Subcutaneous abdominal adipose tissue (tissue), 5 donors: ENCODE data around the gene SEPTIN7.
A peak's percentile ranks its signal among the peaks of the same experiment; 100 is the strongest.

Experiments used
- H3K27ac ChIP-seq: one replicate; pipeline ENCODE4 v1.7.0; 2013; ENCODE audit warnings: low read depth, mild to moderate bottlenecking, inconsistent platforms, low read length, moderate library complexity
- H3K27me3 ChIP-seq, 5 donors: one replicate each; pipeline ENCODE4 v1.7.0; 2013; ENCODE audit warnings: low read length in 5 of 5, inconsistent platforms in 1 of 5; ENCODE audit not compliant: control insufficient read depth in 5 of 5, insufficient read depth in 4 of 5
- H3K36me3 ChIP-seq, 5 donors: one replicate each; pipeline ENCODE4 v1.7.0; 2013; ENCODE audit warnings: low read length in 5 of 5; ENCODE audit not compliant: control insufficient read depth in 5 of 5, insufficient read depth in 5 of 5
- H3K4me1 ChIP-seq, 5 donors: one replicate each; pipeline ENCODE4 v1.7.0; 2013; ENCODE audit warnings: low read length in 5 of 5, mild to moderate bottlenecking in 3 of 5, moderate library complexity in 1 of 5; ENCODE audit not compliant: control insufficient read depth in 5 of 5, insufficient read depth in 5 of 5
- H3K4me3 ChIP-seq, 5 donors: one replicate each; pipeline ENCODE4 v1.7.0; 2013; ENCODE audit warnings: low read length in 5 of 5, low read depth in 1 of 5
- H3K9ac ChIP-seq, 5 donors: one replicate each; pipeline ENCODE4 v1.7.0; 2013; ENCODE audit warnings: low read length in 5 of 5, mild to moderate bottlenecking in 4 of 5, moderate library complexity in 3 of 5
- H3K9me3 ChIP-seq, 5 donors: one replicate each; pipeline ENCODE4 v1.7.0; 2013; ENCODE audit warnings: low read length in 5 of 5; ENCODE audit not compliant: control insufficient read depth in 5 of 5
- donor health status: healthy.
- donor health status: healthy.
- donor health status: healthy.
- donor health status: healthy.
- donor health status: healthy.

SEPTIN7 gene

GRCh38 chr7:35802649-35803048 lies 1.8 kb downstream of the SEPTIN7 start:
- H3K4me1 ChIP-seq = peaks cover 0 to 43% (median 24%) of the 10 kb centered on the region in 5 donors
- no peaks in the 10 kb centered on the region for H3K36me3 ChIP-seq
- no peaks in the 10 kb centered on the region for H3K27me3 ChIP-seq
- peak overlapping the region; percentile 91 for H3K27ac ChIP-seq
- H3K9me3 ChIP-seq = no peaks in the 10 kb centered on the region
- H3K9ac ChIP-seq = peak overlapping the region in 3 of 5 donors; percentile 86 to 91 (median 91)
- peak overlapping the region in 3 of 5 donors; percentile 81 to 94 (median 89) for H3K4me3 ChIP-seq

- no peaks in the 10 kb centered on the region for H3K36me3 ChIP-seq
- H3K4me1 ChIP-seq = peaks cover 0 to 44% (median 23%) of the 10 kb centered on the region in 5 donors
- no peak overlapping the region for H3K4me3 ChIP-seq
- H3K9ac ChIP-seq = no peak overlapping the region
- H3K27ac ChIP-seq = no peak overlapping the region
- no peaks in the 10 kb centered on the region for H3K27me3 ChIP-seq
- H3K9me3 ChIP-seq = no peaks in the 10 kb centered on the region
Measured at GRCh38 chr7:35804231-35804970, 3.5 kb downstream of the SEPTIN7 start.

GRCh38 chr7:35805876-35806275 lies 5.0 kb downstream of the SEPTIN7 start:
- H3K36me3 ChIP-seq = no peaks in the 10 kb centered on the region
- no peak overlapping the region for H3K9ac ChIP-seq
- no peak overlapping the region for H3K27ac ChIP-seq
- no peaks in the 10 kb centered on the region for H3K9me3 ChIP-seq
- peaks cover 0 to 37% (median 17%) of the 10 kb centered on the region in 5 donors for H3K4me1 ChIP-seq
- H3K4me3 ChIP-seq = no peak overlapping the region
- H3K27me3 ChIP-seq = no peaks in the 10 kb centered on the region

- Histone ChIP-seq H3K27me3 (no peaks in the 10 kb centered on the region), H3K4me1 (peaks cover 0 to 16% (median 3%) of the 10 kb centered on the region in 5 donors), H3K36me3 (no peaks in the 10 kb centered on the region), H3K4me3 (no peak overlapping the region), H3K27ac (no peak overlapping the region), H3K9me3 (peaks cover 0 to 10% (median 4%) of the 10 kb centered on the region in 5 donors), H3K9ac (no peak overlapping the region)
Measured at GRCh38 chr7:35816514-35816913, 15.7 kb downstream of the SEPTIN7 start.

- no peaks in the 10 kb centered on the region for H3K36me3 ChIP-seq
- H3K4me1 ChIP-seq = peaks cover 0 to 14% (median 3%) of the 10 kb centered on the region in 5 donors
- H3K27ac ChIP-seq = no peak overlapping the region
- H3K9me3 ChIP-seq = peaks cover 0 to 10% (median 4%) of the 10 kb centered on the region in 5 donors
- no peaks in the 10 kb centered on the region for H3K27me3 ChIP-seq
- H3K9ac ChIP-seq = no peak overlapping the region
- H3K4me3 ChIP-seq = no peak overlapping the region
Measured at GRCh38 chr7:35817181-35817580, 16.3 kb downstream of the SEPTIN7 start.

- H3K9ac ChIP-seq = no peak overlapping the region
- H3K27ac ChIP-seq = no peak overlapping the region
- H3K4me3 ChIP-seq = no peak overlapping the region
- no peaks in the 10 kb centered on the region for H3K36me3 ChIP-seq
- H3K27me3 ChIP-seq = no peaks in the 10 kb centered on the region
- H3K9me3 ChIP-seq = peaks cover 0 to 10% (median 4%) of the 10 kb centered on the region in 5 donors
- H3K4me1 ChIP-seq = peaks cover 0 to 12% (median 0%) of the 10 kb centered on the region in 5 donors
Measured at GRCh38 chr7:35817930-35818329, 17.1 kb downstream of the SEPTIN7 start.

- peaks cover 0 to 10% (median 4%) of the 10 kb centered on the region in 5 donors for H3K9me3 ChIP-seq
- H3K36me3 ChIP-seq = peaks cover 0 to 2% (median 0%) of the 10 kb centered on the region in 5 donors
- H3K4me3 ChIP-seq = no peak overlapping the region
- H3K4me1 ChIP-seq = peaks cover 0 to 7% (median 2%) of the 10 kb centered on the region in 5 donors
- no peak overlapping the region for H3K27ac ChIP-seq
- H3K9ac ChIP-seq = no peak overlapping the region
- no peaks in the 10 kb centered on the region for H3K27me3 ChIP-seq
Measured at GRCh38 chr7:35818513-35818912, 17.7 kb downstream of the SEPTIN7 start.

- H3K27ac ChIP-seq = no peak overlapping the region
- H3K4me1 ChIP-seq = peaks cover 0 to 10% (median 8%) of the 10 kb centered on the region in 5 donors
- peaks cover 0 to 3% (median 0%) of the 10 kb centered on the region in 5 donors for H3K36me3 ChIP-seq
- H3K9me3 ChIP-seq = peaks cover 0 to 10% (median 4%) of the 10 kb centered on the region in 5 donors
- H3K4me3 ChIP-seq = no peak overlapping the region
- H3K27me3 ChIP-seq = no peaks in the 10 kb centered on the region
- H3K9ac ChIP-seq = no peak overlapping the region
Measured at GRCh38 chr7:35819310-35819709, 18.5 kb downstream of the SEPTIN7 start.

GRCh38 chr7:35819954-35820703 lies 19.3 kb downstream of the SEPTIN7 start:
- Histone ChIP-seq H3K27ac (no peak overlapping the region), H3K4me3 (no peak overlapping the region), H3K27me3 (no peaks in the 10 kb centered on the region), H3K9me3 (peaks cover 0 to 7% (median 4%) of the 10 kb centered on the region in 5 donors), H3K9ac (no peak overlapping the region), H3K4me1 (peaks cover 0 to 14% (median 8%) of the 10 kb centered on the region in 5 donors), H3K36me3 (peaks cover 0 to 3% (median 0%) of the 10 kb centered on the region in 5 donors)

- H3K4me3 ChIP-seq = no peak overlapping the region
- no peaks in the 10 kb centered on the region for H3K27me3 ChIP-seq
- H3K9ac ChIP-seq = no peak overlapping the region
- peaks cover 0 to 7% (median 4%) of the 10 kb centered on the region in 5 donors for H3K9me3 ChIP-seq
- H3K27ac ChIP-seq = no peak overlapping the region
- peaks cover 0 to 16% (median 11%) of the 10 kb centered on the region in 5 donors for H3K4me1 ChIP-seq
- H3K36me3 ChIP-seq = peaks cover 0 to 3% (median 0%) of the 10 kb centered on the region in 5 donors
Measured at GRCh38 chr7:35820858-35821257, 20.0 kb downstream of the SEPTIN7 start.
